ENCODE measurements around the gene GNG11. TPM values are rescaled to one million over a fixed set of nuclear protein-coding genes. Genes with fewer than 3 reads are reported as not detected.

The GNG11 gene
- total RNA-seq, 4 donors from 2014 or later: 10.7 to 43.4 (median 26.3) TPM

DNA sequence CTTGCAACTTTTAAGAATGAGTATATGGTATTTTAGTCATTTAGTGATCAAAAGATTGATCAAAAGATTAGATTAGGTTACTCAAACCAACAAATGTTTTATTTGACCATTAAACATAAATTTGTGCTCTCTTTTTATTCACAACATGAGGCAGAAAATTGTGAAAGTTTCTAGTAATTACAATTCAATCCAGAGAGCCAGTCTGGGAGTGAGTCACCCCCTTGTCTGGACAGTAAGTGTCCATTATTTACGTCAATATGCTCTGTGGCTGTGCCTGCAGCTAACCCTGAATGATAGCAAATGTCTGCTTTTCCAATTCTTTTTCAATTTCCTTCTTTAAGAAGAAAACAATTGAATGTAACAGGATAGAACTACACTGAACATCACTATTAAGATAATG, 27.9 kb downstream of the GNG11 start:
- no peaks in the 10 kb centered on the region for H3K4me1 ChIP-seq
- H3K4me3 ChIP-seq (replicated peaks in 1 of 3): no peak overlapping the region
- DNase-seq: no peak
- intact Hi-C loops (cut with DNase I): no loop called here
- no peaks in the 10 kb centered on the region for H3K27me3 ChIP-seq
- no peak for TF ChIP-seq POLR2A (IDR thresholded peaks at IDR 0.05)
- TF ChIP-seq, protein P1, sequence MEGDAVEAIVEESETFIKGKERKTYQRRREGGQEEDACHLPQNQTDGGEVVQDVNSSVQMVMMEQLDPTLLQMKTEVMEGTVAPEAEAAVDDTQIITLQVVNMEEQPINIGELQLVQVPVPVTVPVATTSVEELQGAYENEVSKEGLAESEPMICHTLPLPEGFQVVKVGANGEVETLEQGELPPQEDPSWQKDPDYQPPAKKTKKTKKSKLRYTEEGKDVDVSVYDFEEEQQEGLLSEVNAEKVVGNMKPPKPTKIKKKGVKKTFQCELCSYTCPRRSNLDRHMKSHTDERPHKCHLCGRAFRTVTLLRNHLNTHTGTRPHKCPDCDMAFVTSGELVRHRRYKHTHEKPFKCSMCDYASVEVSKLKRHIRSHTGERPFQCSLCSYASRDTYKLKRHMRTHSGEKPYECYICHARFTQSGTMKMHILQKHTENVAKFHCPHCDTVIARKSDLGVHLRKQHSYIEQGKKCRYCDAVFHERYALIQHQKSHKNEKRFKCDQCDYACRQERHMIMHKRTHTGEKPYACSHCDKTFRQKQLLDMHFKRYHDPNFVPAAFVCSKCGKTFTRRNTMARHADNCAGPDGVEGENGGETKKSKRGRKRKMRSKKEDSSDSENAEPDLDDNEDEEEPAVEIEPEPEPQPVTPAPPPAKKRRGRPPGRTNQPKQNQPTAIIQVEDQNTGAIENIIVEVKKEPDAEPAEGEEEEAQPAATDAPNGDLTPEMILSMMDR (IDR thresholded peaks at IDR 0.05): no peak
- H3K9me3 ChIP-seq: no peaks in the 10 kb centered on the region
- H3K36me3 ChIP-seq: no peaks in the 10 kb centered on the region
- WGBS, 2 donors: 78 to 88% methylated on average over 1 of the region's 1 CpG
- H3K27ac ChIP-seq: no peak overlapping the region

DNA sequence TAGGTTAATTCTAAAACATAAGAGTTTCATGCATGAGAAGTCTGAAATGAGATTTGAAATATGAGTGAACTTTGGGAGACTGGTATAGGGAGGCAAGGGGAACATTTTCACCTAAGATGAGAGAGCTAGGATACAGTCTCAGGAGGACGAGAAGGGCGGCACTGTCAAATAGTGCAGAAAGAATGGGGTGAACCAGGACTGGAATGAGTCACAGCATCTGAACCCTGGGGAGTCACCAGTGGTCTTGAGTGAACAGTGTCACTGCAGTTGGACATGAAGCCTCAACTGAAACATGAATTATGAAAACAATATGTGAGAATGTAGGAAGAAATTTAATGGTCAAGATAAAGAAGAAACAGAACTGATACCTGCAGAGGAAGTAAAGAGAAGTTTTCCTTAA, 33.8 kb downstream of the GNG11 start:
- Histone ChIP-seq H3K4me3 (replicated peaks in 1 of 3) (no peak overlapping the region), H3K4me1 (no peaks in the 10 kb centered on the region), H3K27ac (no peak overlapping the region), H3K27me3 (no peaks in the 10 kb centered on the region), H3K36me3 (no peaks in the 10 kb centered on the region), H3K9me3 (no peaks in the 10 kb centered on the region)
- DNase-seq: no peak
- TF ChIP-seq, protein P1 (IDR thresholded peaks at IDR 0.05): no peak
- TF ChIP-seq POLR2A (IDR thresholded peaks at IDR 0.05): no peak
- intact Hi-C loops (cut with DNase I): no loop called here
- WGBS, 2 donors: 86 to 93% methylated on average over 2 of the region's 2 CpGs

DNA sequence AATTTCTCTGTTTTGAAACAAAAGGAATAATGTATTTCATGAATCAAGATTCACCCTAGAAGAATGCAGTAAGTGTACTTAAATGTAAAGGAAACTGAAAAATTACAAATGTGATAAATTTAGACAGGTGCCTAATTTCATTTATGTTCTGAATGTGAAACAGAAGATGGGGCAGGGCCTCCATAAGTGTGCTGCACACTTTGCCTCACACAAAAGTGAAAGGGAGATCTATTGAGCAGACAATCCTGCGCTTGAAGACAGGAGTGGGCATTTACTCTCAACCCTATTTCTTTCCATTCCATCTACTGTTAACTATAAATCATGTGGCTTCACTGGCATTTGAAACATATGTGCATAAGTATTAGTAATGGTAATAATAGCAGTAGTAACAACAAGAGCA, 36.2 kb downstream of the GNG11 start:
- intact Hi-C loops (cut with DNase I): no loop called here
- Histone ChIP-seq H3K36me3 (no peaks in the 10 kb centered on the region), H3K9me3 (no peaks in the 10 kb centered on the region), H3K27ac (no peak overlapping the region), H3K27me3 (no peaks in the 10 kb centered on the region), H3K4me3 (replicated peaks in 1 of 3) (no peak overlapping the region), H3K4me1 (no peaks in the 10 kb centered on the region)
- no peak for DNase-seq
- no peak for TF ChIP-seq POLR2A (IDR thresholded peaks at IDR 0.05)
- TF ChIP-seq, protein P1 (IDR thresholded peaks at IDR 0.05): no peak
- WGBS, 2 donors: 96 to 97% methylated on average over 1 of the region's 1 CpG

DNA sequence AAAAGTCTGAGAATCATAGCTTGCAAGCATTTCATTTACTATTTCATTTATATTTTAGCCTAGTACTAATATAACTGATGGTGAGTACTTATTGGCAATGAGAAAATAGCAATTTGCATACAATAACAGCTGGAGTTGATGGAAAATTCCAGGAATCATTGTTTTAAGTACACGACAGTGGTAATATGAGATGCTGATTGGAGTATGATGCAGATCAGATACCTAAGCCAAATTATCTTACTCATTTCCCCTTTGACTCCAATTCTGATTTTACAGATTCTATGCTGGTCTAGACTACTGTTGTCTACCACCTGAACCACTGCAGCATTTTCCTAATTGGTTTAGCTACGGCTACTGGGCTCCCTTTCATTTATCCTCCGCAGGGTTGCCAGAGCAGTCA, 36.7 kb downstream of the GNG11 start:
- Histone ChIP-seq H3K27me3 (no peaks in the 10 kb centered on the region), H3K4me3 (replicated peaks in 1 of 3) (no peak overlapping the region), H3K27ac (no peak overlapping the region), H3K4me1 (no peaks in the 10 kb centered on the region), H3K9me3 (no peaks in the 10 kb centered on the region), H3K36me3 (no peaks in the 10 kb centered on the region)
- intact Hi-C loops (cut with DNase I): no loop called here
- TF ChIP-seq, protein P1 (IDR thresholded peaks at IDR 0.05): no peak
- no peak for TF ChIP-seq POLR2A (IDR thresholded peaks at IDR 0.05)
- no peak for DNase-seq
- 73 to 77% methylated on average over 3 of the region's 3 CpGs for WGBS, 2 donors

DNA sequence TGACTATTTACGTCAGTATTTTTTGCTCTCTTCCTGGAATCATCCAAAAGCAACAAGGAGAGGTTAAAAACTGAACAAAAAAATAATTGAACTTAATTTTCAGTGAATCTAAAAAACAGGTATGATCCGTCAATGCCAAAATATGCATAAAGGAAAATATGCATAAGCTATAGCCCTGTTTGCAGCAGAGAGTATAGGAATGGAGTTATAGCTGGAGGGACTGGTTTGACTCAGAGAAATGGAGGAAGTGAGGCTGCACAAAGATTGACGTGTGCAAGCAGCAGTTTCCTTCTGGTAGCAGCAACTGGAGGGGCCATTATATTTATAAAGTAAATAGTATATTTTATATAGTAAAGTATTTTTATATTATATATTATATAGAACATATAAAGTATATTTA, 37.1 kb downstream of the GNG11 start:
- Histone ChIP-seq H3K4me3 (replicated peaks in 1 of 3) (no peak overlapping the region), H3K27me3 (no peaks in the 10 kb centered on the region), H3K27ac (no peak overlapping the region), H3K4me1 (no peaks in the 10 kb centered on the region), H3K36me3 (no peaks in the 10 kb centered on the region), H3K9me3 (no peaks in the 10 kb centered on the region)
- intact Hi-C loops (cut with DNase I): no loop called here
- no peak for TF ChIP-seq POLR2A (IDR thresholded peaks at IDR 0.05)
- TF ChIP-seq, protein P1 (IDR thresholded peaks at IDR 0.05): no peak
- WGBS, 2 donors: 82 to 88% methylated on average over 3 of the region's 3 CpGs
- DNase-seq: no peak

All from thyroid gland (tissue), 4 donors.